ENCODE results near the gene REC114. TPM values are rescaled to one million over a fixed set of nuclear protein-coding genes. Genes with fewer than 3 reads are reported as not detected.
A peak's percentile ranks its signal among the peaks of the same experiment; 100 is the strongest.

The REC114 gene
- total and polyA plus RNA-seq, 9 of the 15 experiments (the other 6 are each of a cell fraction or from before 2014, with no cell fraction given), result 0.07 to 0.24 TPM; not detected in 7

- TF ChIP-seq CEBPB (tag; IDR thresholded peaks at IDR 0.05) (peak; percentile 71), ZNF277 (CRISPR knock-in tag; IDR thresholded peaks at IDR 0.05; ENCODE audit: borderline replicate concordance) (no peak), PREB (CRISPR knock-in tag; IDR thresholded peaks at IDR 0.05) (no peak), ZNF551 (CRISPR knock-in tag; IDR thresholded peaks at IDR 0.05) (no peak), ZNF79 (CRISPR knock-in tag; IDR thresholded peaks at IDR 0.05; ENCODE audit: low read depth) (no peak), ID3 (CRISPR knock-in tag; IDR thresholded peaks at IDR 0.05) (no peak), ID3 (tag; IDR thresholded peaks at IDR 0.05) (0 out of 2 replicates have a peak, but pooled peaks have one; percentile 41), ZNF3 (CRISPR knock-in tag; IDR thresholded peaks at IDR 0.05) (no peak), SMAD4 (CRISPR knock-in tag; conservative IDR thresholded peaks at IDR 0.05) (peak; percentile 64), TFE3 (CRISPR knock-in tag; IDR thresholded peaks at IDR 0.05) (peak; percentile 73), CHCHD3 (CRISPR knock-in tag; IDR thresholded peaks at IDR 0.05) (no peak), ZBTB7A (IDR thresholded peaks at IDR 0.05; ENCODE audit: borderline replicate concordance, control insufficient read depth, low read depth, low read length) (no peak), GMEB1 (CRISPR knock-in tag; IDR thresholded peaks at IDR 0.05) (0 out of 2 replicates have a peak, but pooled peaks have one; percentile 27), PRDM10 (IDR thresholded peaks at IDR 0.05; ENCODE audit: partially characterized antibody) (peak; percentile 12), TRIM28 (IDR thresholded peaks at IDR 0.05) (0 out of 2 replicates have a peak, but pooled peaks have one; percentile 34), MTA1 (IDR thresholded peaks at IDR 0.05; ENCODE audit: borderline replicate concordance) (peak; percentile 56; the same call in 1 of the 2 replicates), ZFPM2 (CRISPR knock-in tag; IDR thresholded peaks at IDR 0.05) (no peak), CXXC5 (CRISPR knock-in tag; IDR thresholded peaks at IDR 0.05) (peak; percentile 88), NCOA1 (IDR thresholded peaks at IDR 0.05; ENCODE audit: low read depth) (peak; percentile 78; the same call in 1 of the 2 replicates), L3MBTL2 (IDR thresholded peaks at IDR 0.05) (peak; percentile 87)
These were observed 31.8 kb downstream of the REC114 start (continued) for GRCh38 chr15:73474785-73475184.

Measured in K562 (cell line).